K562 (cell line): Measurements from ENCODE around the gene SHF.

Source experiments
- HDAC3 ChIP-seq: fragments of 450-650 bp; IDR thresholded peaks from 2 replicates; pipeline ENCODE4 v1.6.1; 2018; ENCODE audit warnings: borderline replicate concordance, mild to moderate bottlenecking, moderate library complexity; ENCODE audit not compliant: partially characterized antibody
- PPARD ChIP-seq: fragments of 250-450 bp; sonication (Bioruptor Pico); IDR thresholded peaks from 2 replicates; pipeline ENCODE4 v1.8.0; 2022; ENCODE audit warnings: inconsistent platforms, mild to moderate bottlenecking, moderate library complexity
- THRAP3 ChIP-seq: fragments of 450-650 bp; IDR thresholded peaks from 2 replicates; pipeline ENCODE4 v1.6.1; 2016; ENCODE audit warnings: mild to moderate bottlenecking, inconsistent platforms, borderline replicate concordance

- TF ChIP-seq THRAP3, result no peak
- TF ChIP-seq HDAC3, result no peak
- TF ChIP-seq PPARD (CRISPR knock-in tag), result no peak
These were observed 56.3 kb downstream of the SHF start for GRCh38 chr15:45131510-45131909.
